NCI-H1930 (cell line): Measurements from ENCODE around the gene COPS9.
A peak's percentile ranks its signal among the peaks of the same experiment; 100 is the strongest.

Experiments used
- DNase-seq, 2 experiments: peaks; one replicate each; lab custom pipeline; 2025; lab: John Stamatoyannopoulos, UW

The COPS9 gene

DNA sequence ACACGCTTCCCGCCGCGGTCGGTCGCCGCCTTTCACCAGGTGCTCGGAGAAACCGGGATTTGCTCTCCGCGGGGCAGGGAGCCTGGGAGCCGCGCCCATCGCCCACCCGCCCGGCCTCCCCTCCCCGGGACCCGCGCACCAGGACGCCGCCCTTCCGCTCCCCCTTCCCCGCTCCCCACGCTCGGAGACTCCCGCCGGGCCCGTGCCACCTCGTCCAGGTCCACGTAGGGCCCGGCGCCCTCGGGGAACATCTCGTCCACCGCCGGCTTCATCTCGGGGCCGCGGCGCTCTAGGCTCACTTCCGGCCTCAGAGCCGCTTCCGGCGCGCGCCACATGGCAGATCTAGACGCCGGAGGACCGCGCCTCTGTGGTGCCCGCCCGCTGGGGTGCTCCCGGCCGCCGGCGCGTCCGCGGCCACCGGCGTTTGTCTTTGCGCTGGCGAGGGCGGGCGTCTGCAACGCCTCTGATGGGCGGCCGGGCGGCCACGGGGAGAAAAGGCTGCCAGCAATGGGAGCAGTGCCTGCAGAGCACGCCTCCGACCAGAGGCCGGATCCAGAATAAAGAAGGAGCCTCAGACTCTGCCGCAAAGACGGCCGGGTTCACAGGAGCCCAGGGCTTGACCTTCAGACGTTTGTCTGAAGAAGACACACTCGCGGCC is at the start of gene COPS9:
Gene COPS9, minus strand, starts transcription at position 293 of the 658 bp plus-strand sequence. Its CDS starts 21 bp downstream, at position 272.
- peak; percentile 45 to 76 for DNase-seq

GRCh38 chr2:240184656-240185055 is 48.6 kb upstream of the COPS9 start:
- DNase-seq, result no peak

GRCh38 chr2:240183875-240184590 is 47.9 kb upstream of the COPS9 start:
- DNase-seq, result no peak

DNA sequence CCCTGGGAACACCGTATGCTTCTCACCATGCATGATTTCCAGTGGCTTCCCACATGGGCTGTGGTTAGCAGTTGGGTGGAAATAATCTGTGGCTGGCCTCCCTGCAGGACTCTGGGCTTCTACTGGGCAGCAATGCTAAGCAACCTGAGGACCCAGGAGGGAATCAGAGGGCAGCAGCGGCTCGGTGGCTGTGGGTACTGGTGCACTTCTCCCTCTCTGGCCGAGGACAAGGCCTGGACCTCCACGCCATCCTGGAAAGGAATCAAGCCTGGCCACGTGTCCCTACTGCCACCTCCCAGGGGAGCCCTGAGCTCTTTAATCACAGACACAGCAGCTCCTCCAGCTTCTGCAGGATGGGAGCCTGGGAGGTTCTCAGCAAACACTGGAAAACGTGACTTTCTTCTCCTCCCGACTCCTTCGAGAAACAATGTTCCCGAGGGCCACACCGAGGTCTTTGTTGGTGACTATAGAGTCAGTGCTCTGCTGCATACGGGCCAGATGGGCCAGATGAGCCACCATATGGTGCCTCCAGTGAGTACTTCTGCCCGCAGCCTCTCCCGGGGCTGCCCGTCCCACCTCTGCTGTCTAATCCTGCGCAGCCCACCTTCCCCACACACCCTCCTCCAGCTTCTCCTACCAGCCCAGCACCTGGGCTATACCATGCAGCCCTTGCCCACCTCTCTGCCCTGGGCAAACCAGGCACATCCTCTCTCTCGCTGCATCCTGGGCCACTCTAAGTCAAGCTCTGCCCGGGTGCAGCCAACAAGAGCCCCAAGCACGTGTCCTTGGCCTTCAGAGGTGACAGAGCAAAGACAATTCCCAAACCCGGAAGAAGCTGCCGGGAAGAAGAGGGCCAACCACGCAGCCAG is 47.1 kb upstream of the COPS9 start:
- no peak for DNase-seq

DNA sequence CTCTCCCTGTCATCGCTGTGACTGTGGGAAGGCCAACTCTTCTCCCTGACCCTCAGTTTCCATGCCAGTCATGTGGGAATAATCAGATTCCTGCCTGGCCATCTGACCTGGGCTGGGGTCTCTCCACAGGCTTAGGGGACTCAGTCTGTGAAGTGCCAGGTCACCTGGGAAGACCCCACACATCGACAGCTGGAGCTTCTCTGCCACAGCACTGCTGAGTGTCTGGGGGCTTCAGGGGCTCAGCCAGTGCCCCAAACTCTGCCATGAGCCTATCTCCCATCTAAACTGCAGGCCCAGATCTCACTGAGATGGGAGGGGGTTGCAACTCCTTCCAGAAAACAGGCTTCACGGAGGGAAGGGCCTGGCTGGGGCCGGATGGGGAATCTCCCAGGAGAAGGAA is 46.4 kb upstream of the COPS9 start:
- DNase-seq, result no peak

GRCh38 chr2:240182001-240182400 is 45.9 kb upstream of the COPS9 start:
- no peak for DNase-seq

GRCh38 chr2:240179941-240180666 is 44.0 kb upstream of the COPS9 start:
- DNase-seq, result no peak

DNA sequence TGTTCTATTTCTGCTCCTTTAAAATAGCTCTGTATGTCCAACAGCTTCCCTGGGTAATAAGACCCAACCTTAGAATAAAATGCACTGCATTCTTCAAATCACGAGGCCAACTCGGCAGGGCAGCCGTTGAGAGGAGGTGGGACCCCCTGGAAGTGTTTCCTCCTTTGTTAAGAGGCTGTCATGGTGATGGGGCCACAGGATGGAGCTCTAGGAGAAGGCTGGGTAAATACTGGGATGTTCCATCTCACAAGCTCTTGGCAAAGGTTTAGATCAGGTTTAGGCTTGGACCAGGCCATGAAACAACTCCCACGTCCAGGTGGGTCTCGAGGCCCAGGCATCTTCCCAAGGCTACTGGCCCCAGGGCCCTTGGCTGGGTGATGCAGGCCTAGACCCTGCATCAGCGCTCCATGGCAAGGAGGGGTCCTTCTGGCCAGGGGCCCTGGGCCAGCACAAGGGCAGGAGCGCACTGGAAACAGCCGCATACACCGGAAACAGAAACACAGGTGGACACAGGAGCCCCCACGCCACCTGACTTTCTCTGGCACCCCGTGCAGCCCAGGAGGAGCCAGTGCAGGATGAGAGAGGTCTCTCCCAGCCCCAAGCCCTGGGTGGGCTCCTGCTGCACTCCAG is 43.2 kb upstream of the COPS9 start:
- DNase-seq, result no peak

DNA sequence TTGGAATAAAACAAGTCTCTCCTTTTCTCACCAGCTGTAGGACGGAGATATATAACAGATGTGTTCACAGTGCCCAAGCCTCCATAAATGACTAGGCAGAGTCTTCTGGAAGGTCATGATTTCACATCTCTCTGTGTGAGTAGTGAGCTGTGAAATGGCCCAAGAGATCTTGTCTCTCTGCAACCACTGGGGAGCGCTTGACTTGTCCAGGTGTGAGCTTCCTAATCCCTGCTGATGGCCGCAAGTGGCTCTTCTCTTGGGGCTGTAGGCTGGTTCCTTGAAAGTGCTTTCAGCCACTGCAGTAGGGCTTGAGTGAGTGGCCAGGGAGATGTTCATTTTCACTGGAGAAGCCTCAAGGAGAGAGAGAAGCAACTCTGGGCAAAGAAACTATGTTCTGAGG is 42.5 kb upstream of the COPS9 start:
- DNase-seq, result no peak

- DNase-seq, result no peak
These were observed 38.4 kb upstream of the COPS9 start for GRCh38 chr2:240174496-240174895.

GRCh38 chr2:240172071-240172895 is 36.2 kb upstream of the COPS9 start:
- DNase-seq, result no peak

GRCh38 chr2:240170883-240171282 is 34.8 kb upstream of the COPS9 start:
- no peak for DNase-seq

DNA sequence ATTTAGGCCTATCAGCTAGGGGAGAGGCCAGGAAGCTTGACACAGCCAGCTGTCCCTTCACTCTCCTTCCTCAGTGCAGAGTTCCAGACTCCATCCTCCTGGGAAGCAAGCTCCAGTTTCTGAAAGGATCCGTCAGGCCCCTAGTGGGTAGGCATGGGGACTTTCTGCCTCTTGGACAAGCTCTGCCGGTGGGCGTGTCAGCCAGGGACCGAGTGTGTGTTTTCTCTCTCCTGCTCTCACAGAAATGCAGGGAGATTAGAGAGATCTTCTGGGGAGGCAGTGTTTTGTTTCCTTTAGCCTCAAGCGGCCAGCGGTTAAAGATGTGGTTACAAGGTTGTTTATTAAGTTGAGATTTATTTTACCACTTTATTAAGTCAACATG is 34.2 kb upstream of the COPS9 start:
- no peak for DNase-seq

DNA sequence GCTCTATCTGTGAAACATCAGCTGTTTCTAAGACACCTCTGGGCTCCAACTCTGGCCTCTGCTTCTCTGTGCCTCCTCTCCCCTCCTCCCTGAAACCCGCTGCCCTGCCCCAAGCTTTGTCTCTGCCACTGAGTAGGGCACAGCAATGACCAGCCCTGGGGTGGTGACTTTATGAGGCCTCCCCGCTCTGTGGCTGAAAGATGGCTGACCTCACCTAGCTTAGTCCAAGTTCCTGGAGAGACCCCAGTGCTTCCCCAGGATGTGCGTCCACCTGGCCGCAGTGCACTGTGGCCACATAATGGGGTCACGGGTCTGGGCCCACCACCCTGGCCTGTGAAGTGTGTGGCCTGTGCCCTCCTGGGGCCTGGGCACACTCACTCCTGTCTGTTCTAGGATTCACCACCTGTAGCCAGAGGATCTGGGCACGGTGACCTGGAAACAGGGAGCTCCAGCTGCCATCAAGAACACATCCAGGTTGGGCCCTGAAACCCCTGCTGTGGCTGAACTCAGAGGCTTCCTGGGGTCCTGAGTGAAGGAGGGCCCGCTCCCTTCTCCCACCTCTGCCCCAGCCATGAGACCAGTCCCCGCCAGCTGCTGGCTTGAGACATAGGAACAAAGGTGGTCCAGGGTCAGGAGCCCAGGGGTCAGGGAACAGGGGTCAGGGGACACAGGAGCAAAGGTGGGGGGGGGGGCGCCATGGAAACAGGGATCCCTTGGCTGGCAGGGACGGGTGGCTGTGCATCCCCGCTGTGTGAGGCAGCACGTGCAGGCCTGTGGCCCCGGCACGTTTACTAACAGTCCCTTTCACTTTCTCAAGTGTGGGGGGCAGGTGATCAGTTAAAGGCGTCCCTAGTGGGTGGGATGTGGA is 33.6 kb upstream of the COPS9 start:
- no peak for DNase-seq

- DNase-seq, result no peak
These were observed 32.6 kb upstream of the COPS9 start for GRCh38 chr2:240168546-240169361.

GRCh38 chr2:240168041-240168440 is 31.9 kb upstream of the COPS9 start:
- no peak for DNase-seq

GRCh38 chr2:240167588-240167880 is 31.4 kb upstream of the COPS9 start:
- DNase-seq, result no peak

DNA sequence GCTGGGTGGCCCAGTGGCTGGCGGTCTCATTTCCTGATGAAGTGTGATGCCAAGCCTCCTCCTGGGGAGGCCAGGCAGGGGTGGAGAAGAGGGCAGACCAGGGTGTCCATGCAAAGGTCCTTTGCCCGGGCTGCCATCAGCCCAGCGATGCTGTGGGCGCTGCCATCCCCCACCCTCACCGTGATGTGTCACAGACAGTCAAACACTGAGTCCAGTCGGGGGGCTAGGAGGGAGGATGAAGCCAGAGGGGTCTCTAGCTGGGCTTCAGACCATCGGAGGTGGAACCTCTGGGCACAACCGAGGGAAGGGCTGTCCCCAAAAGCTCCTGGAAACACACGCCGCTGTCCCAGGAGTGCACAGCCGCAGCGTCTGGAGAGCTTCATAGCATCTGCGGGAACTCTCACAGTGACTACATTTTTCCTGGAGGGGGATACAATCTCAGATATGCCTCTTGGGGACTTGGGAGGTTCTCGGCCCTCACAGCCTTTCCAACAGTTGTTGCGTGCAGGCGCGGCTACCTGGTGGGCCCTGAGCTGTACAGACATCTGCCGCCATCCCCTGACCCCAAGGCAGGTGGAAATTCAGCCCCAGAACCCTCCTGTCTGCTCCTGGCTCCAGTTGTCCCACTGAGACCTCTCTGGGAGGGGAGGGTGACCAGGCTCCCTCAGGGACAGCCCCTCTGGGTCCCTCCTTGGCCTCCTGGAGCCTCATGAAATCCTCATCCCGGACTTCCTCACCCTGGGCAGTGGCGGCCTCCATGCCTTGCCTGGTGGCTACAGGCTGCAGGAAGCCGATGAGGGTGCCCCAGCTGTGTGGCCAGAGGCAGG is 30.9 kb upstream of the COPS9 start:
- no peak for DNase-seq
